ENCODE measurements around the gene MGMT.

The MGMT gene

GRCh38 chr10:129800796-129801340 is 333.8 kb downstream of the MGMT start:
- no peak for DNase-seq (ENCODE audit: low read depth)

GRCh38 chr10:129807211-129807610 is 340.2 kb downstream of the MGMT start:
- DNase-seq (ENCODE audit: low read depth) = no peak

DNA sequence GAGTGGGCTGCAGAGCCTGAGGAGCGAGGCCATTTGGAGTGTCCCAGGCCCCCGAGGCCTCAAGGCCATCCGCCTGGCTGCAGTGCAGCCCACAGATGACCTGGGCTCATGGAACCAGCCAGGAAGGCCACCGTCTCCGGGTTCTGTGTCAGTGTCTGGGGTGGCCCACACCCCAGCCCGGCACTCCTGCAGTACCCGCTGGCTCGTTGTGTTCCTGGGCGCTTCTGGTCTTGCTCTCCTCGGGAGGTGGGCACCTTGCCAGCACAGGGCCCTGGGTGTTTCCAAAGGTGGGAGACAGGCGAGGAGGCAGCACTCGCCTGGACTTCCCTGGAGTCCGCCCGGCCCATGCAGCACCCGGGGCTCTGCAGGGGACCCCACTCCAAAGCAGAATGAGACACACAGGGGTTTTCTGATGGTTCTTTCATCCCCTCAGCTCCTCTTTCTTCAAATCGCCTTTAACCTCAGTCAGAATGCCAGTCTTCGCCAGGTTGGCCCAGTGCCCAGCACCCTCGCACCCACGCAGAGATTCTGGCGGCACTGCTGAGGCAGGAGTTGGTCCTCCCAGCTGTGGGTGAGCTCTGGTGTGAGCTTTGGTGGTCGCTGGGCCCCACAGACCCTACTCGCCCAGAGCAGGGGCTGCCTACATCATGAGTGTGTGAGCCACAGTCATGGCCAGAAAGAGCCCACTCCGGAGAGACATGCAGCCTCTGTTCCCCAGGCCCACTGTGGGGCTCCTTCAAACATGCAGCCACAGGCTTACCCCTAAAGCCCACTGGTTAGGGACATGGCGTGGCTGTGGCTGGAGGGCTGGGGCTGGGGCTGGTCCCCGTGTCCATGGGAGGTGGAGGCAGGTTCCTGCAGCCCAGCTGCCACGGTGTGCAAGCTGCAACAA is 341.3 kb downstream of the MGMT start:
- no peak for DNase-seq (ENCODE audit: low read depth)

DNA sequence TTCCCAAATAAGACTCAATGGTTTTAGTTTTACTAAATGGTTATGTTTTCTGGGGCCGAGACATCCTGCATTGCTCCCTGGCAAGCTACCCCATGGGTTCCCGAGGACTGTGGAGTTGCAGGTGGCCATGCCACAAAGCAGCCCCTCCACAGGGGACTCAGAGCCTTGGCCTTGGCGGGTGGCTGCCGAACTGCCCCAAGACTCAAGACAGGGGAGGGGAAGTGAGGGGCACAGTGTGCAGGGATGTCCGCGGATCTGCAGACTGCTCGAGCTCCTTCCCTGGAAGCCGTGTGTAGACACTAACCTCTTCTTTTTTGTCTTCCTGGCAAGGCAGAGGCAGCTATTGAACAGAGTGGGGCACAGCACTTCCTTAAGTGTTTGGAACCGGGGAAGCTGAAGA is 342.4 kb downstream of the MGMT start:
- no peak for DNase-seq (ENCODE audit: low read depth)

GRCh38 chr10:129809841-129810240 is 342.8 kb downstream of the MGMT start:
- no peak for DNase-seq (ENCODE audit: low read depth)

DNA sequence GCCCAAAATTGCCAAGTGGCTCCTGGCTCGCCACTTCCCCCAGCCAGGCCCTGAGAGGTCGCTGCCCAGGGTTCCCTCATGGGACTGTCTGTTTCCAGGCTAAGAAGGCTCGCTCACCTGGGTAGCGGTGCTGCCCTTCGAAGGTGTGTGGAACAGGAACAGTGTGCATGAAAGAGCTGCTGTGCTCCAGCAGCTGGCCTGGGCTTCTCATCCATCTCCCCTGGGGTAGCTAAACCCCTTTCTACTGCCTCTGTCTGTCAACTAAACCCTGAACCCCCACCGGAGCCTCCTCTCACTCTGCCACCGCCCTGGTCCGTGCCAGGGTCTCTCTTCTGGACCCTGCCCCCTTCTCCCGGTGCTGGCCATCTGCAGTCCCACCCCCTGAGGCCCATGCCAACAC is 344.2 kb downstream of the MGMT start:
- DNase-seq (ENCODE audit: low read depth) = no peak

- DNase-seq (ENCODE audit: low read depth) = no peak
Observed at GRCh38 chr10:129812398-129812797, 345.4 kb downstream of the MGMT start.

DNA sequence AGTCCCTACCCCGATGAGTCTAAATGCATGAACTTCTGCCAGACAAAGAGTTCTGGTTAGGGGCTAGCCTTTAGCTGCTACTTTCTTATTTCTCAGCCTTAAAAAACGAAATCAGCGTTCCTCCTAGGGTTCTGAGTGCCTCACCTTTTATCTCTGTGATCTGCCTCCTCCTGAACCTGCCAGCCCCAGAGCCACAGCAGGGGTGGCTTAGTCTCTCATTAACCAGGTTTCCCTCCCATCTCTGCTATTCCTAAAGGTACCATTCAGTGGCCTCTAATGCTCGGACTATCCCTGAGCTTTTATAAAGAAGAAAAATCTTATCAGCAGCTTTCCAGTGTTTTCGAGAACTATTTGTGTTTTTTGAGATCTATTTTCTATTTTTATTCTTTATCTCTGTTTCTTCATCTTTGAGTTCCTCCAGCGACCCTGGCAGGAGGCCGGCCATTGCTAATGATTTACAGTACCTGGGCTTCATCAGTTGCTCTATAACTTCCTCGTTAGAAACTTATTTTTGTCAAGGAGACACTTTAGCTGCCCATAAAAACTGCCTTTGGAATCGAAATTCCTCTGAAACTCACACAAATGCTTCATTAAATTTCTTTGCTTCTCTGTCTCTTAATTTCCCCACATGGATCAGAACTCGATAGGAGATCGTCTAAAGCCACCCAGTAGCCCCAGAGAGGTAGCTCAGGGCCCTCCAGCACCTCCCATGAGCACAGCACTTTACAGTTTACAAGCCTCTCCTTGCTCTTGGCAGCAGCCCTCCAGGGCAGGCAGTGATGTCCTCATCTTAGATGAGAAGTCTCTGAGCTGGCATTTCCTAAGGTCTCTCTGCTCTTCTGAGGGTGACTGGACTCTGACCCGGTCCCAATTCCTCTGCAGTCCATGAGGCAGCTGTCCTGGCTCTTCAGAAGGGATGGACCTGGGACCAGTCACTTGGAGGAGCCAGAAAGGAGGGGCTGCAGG is 347.9 kb downstream of the MGMT start:
- DNase-seq (ENCODE audit: low read depth) = no peak

- no peak for DNase-seq (ENCODE audit: low read depth)
Observed at GRCh38 chr10:129815898-129816655, 349.0 kb downstream of the MGMT start.

- no peak for DNase-seq (ENCODE audit: low read depth)
Observed at GRCh38 chr10:129816656-129817045, 349.6 kb downstream of the MGMT start.

Data from activated T-cell treated with anti-CD3 and anti-CD28 coated beads for 48 hours (primary cell).